Measurements from ENCODE around the gene PPL.

Gene PPL

DNA sequence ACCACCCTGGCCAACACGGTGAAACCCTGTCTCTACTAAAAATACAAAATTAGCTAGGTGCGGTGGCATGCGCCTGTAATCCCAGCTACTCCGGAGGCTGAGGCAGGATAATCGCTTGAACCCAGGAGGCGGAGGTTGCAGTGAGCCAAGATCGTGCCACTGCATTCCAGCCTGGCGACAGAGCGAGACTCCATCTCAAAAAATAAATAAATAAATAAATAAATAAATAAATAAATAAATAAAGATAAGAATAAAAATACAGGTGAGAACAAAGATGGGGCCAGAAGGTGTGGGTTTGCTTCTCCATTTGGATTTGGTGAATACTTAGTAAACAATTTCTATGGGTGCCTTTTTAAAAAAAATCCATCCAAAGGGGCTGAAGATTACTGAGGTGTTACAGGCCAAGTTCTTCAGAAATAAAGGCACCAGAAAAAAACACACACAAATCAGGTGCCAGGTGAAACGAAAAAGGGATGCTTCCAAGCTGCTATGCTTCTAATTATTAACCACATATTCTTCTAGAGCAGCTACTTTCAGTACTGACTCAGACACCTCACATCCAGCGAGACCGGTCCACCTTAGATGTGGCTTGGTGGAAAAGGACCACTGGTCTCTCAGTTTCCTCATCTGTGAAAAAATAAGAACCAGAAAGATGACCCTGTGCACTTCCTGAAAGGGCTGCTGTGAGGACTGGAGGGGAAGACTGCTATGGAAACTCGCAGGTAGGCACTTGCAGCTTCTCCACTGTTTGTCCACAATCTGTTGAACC is 99.0 kb downstream of the PPL start:
- H3K9me3 ChIP-seq (ENCODE audit: severe bottlenecking) = no peaks in the 10 kb centered on the region
- H3K4me3 ChIP-seq (ENCODE audit: low read depth, low read length) = no peak overlapping the region
- no peaks in the 10 kb centered on the region for H3K27me3 ChIP-seq (ENCODE audit: insufficient read depth, low read depth, severe bottlenecking)
- DNase-seq = no peak
- no peak overlapping the region for H3K27ac ChIP-seq
- TF ChIP-seq, protein P1, sequence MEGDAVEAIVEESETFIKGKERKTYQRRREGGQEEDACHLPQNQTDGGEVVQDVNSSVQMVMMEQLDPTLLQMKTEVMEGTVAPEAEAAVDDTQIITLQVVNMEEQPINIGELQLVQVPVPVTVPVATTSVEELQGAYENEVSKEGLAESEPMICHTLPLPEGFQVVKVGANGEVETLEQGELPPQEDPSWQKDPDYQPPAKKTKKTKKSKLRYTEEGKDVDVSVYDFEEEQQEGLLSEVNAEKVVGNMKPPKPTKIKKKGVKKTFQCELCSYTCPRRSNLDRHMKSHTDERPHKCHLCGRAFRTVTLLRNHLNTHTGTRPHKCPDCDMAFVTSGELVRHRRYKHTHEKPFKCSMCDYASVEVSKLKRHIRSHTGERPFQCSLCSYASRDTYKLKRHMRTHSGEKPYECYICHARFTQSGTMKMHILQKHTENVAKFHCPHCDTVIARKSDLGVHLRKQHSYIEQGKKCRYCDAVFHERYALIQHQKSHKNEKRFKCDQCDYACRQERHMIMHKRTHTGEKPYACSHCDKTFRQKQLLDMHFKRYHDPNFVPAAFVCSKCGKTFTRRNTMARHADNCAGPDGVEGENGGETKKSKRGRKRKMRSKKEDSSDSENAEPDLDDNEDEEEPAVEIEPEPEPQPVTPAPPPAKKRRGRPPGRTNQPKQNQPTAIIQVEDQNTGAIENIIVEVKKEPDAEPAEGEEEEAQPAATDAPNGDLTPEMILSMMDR (IDR thresholded peaks at IDR 0.05; ENCODE audit: low read depth, low read length) = no peak
- peaks cover 77% of the 10 kb centered on the region for H3K36me3 ChIP-seq

DNA sequence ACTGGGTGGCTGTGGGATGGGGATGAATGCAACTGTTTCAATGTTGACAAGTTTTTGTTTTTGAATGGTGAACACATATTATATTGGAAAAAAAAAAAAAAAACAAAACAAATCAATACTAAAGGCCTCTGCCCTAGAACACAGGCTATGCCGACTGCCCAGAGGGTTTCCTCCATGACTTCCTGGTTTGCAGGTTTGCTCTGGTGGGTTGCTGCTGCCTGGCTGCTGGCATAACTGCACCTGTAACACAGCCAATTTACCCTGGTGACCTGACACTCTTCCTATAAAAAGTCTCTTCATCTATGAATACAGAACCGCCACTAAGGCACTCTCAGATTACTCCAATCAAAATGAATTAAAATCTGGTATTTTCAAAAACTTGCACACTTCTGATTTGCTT is 100.2 kb downstream of the PPL start:
- Histone ChIP-seq H3K27ac (no peak overlapping the region), H3K9me3 (ENCODE audit: severe bottlenecking) (no peaks in the 10 kb centered on the region), H3K27me3 (ENCODE audit: insufficient read depth, low read depth, severe bottlenecking) (no peaks in the 10 kb centered on the region), H3K36me3 (peaks cover 77% of the 10 kb centered on the region), H3K4me3 (ENCODE audit: low read depth, low read length) (no peak overlapping the region)
- TF ChIP-seq, protein P1 (IDR thresholded peaks at IDR 0.05; ENCODE audit: low read depth, low read length) = no peak
- no peak for DNase-seq

DNA sequence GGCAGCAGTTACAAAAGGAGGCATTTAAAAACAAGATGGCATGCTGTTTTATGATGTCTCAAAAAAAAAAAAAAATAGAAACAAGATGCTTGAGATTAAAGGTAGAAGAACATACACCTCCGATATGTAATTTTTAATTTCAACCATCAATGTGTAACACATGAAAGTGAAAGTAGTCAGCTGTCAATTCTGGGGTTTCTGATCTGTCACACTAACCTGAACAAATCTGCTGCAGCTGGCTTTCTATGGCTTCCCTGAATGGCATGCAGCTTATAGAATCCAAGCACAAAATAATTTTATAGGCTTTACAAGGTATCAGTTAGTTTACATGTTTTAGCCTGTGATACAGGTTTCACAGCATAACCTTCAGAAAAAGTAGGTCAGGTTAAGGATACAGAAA is 103.4 kb downstream of the PPL start:
- H3K27ac ChIP-seq = no peak overlapping the region
- H3K9me3 ChIP-seq (ENCODE audit: severe bottlenecking) = no peaks in the 10 kb centered on the region
- no peak overlapping the region for H3K4me3 ChIP-seq (ENCODE audit: low read depth, low read length)
- peaks cover 80% of the 10 kb centered on the region for H3K36me3 ChIP-seq
- TF ChIP-seq, protein P1 (IDR thresholded peaks at IDR 0.05; ENCODE audit: low read depth, low read length) = no peak
- no peaks in the 10 kb centered on the region for H3K27me3 ChIP-seq (ENCODE audit: insufficient read depth, low read depth, severe bottlenecking)
- DNase-seq = no peak

DNA sequence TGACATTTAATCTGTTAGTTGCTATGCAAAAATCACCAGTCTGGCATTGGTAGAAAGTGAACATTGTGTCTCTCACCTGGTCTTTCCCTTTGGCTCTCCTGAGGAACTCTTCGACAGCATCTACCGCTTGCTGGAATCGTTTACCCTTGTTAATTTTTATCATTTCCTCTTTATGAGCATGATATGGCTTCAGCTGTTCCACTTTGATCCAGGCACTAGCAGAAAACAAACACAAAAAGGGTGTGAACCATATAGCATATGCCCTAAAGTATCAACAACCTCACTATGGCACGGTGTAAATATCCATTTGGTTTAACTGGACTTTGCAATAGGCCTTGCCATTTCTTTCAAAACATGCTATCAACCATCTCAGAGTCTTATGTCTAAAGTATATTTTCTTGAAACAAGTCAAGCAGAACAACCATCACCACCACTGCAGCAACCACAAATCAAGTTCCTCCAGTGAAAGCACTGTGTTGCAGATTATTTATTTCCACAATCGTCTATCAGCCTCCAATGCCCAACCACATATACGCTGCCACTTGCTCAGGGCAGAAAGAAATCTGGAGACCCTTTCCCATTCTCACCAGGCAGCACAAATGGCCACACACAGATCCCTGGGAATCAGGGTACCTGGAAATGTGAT is 104.1 kb downstream of the PPL start:
- no peak overlapping the region for H3K27ac ChIP-seq
- H3K9me3 ChIP-seq (ENCODE audit: severe bottlenecking) = no peaks in the 10 kb centered on the region
- peaks cover 79% of the 10 kb centered on the region for H3K36me3 ChIP-seq
- no peak for DNase-seq
- TF ChIP-seq, protein P1 (IDR thresholded peaks at IDR 0.05; ENCODE audit: low read depth, low read length) = no peak
- no peak overlapping the region for H3K4me3 ChIP-seq (ENCODE audit: low read depth, low read length)
- H3K27me3 ChIP-seq (ENCODE audit: insufficient read depth, low read depth, severe bottlenecking) = no peaks in the 10 kb centered on the region

Data from WERI-Rb-1 (cell line).